GM20000 (cell line): ENCODE data around the gene VAMP5.
"Not testable (repeated sequence)": the region's sequence is repeated elsewhere in the genome, so short reads cannot be mapped to it uniquely, and the experiment has no call there.

Experiments used
- DNase-seq: peaks from one replicate; pipeline ENCODE4 v3.0.0; 2012; ENCODE audit warnings: low spot score
- CTCF ChIP-seq: IDR thresholded peaks from 2 replicates; pipeline ENCODE4 v1.5.1; 2012; ENCODE audit warnings: mild to moderate bottlenecking, control low read depth; ENCODE audit errors: extremely low read depth, missing control alignments

VAMP5 gene

DNA sequence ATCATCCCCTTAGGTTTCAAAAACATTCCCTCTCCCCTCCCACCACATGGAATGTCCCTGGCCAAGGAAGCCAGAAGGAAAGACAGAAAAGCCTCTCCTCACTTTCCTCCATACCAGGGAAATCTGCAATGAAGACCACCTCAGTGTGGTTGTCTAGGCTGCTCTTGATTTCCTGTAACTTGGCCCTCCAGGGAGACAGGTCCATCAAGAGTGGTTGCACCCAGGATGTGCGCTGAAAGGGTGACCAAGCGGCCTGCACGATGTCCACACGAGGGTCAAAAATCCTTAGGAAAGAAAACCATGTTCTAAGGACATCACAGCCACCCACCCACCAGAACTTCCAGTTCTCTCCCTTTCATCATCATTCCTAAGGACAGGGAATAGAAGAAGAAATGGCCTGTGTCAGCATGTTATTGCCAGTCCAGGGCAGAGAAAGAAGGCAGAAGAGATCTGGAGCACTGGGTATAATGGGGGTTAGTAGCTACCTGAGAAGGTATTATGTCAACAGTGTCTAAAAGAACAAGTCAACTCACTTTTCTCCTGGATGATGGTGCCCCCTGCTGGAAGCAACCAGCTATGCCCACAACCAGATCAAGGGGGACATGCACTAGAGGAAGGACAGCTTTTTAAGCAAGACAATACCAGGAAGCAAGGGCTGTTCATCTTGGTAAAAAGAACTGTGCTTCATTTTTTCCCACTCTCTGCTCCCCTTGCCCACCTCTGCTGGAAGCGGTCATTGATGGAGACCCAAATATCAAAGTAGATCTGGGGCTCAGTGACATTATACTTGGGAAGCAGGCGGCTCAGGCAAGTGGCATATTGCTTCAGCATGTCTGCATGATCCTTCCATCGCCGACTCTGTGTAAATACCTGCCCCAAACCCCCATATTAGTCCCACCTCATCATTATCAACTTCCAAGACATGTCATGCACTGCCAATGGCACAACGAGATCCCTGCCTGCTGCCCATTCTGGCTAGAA, 32.2 kb upstream of the VAMP5 start:
- peak; percentile 75 for DNase-seq
- TF ChIP-seq CTCF: peak; percentile 97

DNA sequence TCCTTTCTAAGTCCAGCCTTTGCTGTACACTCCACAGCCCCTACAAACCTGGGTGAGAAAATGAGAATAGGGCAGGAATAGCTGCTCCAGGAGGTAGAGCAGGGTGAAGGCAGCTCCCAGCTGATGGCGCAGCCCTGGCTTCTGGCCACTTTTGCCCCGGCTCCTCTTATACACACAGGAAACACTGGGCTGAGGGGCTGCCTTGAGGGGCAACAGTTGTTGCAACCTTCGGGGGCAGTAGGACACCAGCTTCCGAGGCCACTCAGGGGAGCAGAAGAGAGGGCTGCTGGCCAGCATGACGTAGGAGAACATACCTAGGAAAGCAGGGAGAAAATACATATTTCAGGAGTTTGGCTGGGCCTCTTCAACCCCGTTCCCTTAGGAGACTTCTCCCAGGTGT, 31.0 kb upstream of the VAMP5 start:
- no peak for TF ChIP-seq CTCF
- no peak for DNase-seq

- no peak for DNase-seq
- no peak for TF ChIP-seq CTCF
These were observed 29.1 kb upstream of the VAMP5 start for GRCh38 chr2:85554980-85555612.

DNA sequence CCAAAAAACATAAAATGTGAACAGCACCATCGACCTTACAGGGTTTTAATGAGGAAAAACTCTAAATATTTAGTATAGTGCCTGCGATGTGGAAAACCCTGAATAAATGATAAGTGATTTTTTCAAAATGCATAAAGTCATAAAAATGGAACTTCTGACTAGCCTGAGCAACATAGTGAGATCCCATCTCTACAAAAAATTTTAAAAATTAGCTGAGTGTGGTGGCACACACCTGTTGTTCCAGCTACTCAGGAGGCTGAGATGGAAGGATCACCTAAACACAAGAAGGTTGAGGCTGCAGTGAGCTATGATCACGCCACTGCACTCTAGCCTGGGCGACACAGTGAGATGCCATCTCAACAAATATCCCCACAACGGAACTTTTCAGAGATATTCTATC, 27.1 kb upstream of the VAMP5 start:
- no peak for TF ChIP-seq CTCF
- no peak for DNase-seq

- TF ChIP-seq CTCF: no peak
- no peak for DNase-seq
These were observed 26.1 kb upstream of the VAMP5 start for GRCh38 chr2:85558160-85558559.

DNA sequence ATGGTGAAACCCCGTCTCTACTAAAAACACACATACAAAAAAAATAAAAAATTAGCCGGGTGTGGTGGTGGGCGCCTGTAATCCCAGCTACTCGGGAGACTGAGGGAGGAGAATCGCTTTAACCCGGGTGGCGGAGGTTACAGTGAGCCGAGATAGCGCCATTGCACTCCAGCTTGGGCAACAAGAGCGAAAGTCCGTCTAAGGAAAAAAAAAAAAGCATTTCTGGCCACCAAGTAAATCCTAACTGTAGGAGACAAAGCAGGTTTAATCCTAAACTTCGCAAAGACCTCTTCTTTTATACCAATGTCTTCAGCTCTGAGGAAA, 23.9 kb upstream of the VAMP5 start:
- DNase-seq: not testable (repeated sequence)

- no peak for TF ChIP-seq CTCF
- no peak for DNase-seq
These were observed 23.4 kb upstream of the VAMP5 start for GRCh38 chr2:85560812-85561279.
